NCI-H748 (cell line): ENCODE measurements around the gene OSBPL8.

Experiments
- DNase-seq: peaks from one replicate; lab custom pipeline; 2025; ENCODE audit not compliant: unreplicated experiment; lab: John Stamatoyannopoulos, UW

The OSBPL8 gene, protein sequence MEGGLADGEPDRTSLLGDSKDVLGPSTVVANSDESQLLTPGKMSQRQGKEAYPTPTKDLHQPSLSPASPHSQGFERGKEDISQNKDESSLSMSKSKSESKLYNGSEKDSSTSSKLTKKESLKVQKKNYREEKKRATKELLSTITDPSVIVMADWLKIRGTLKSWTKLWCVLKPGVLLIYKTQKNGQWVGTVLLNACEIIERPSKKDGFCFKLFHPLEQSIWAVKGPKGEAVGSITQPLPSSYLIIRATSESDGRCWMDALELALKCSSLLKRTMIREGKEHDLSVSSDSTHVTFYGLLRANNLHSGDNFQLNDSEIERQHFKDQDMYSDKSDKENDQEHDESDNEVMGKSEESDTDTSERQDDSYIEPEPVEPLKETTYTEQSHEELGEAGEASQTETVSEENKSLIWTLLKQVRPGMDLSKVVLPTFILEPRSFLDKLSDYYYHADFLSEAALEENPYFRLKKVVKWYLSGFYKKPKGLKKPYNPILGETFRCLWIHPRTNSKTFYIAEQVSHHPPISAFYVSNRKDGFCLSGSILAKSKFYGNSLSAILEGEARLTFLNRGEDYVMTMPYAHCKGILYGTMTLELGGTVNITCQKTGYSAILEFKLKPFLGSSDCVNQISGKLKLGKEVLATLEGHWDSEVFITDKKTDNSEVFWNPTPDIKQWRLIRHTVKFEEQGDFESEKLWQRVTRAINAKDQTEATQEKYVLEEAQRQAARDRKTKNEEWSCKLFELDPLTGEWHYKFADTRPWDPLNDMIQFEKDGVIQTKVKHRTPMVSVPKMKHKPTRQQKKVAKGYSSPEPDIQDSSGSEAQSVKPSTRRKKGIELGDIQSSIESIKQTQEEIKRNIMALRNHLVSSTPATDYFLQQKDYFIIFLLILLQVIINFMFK

DNA sequence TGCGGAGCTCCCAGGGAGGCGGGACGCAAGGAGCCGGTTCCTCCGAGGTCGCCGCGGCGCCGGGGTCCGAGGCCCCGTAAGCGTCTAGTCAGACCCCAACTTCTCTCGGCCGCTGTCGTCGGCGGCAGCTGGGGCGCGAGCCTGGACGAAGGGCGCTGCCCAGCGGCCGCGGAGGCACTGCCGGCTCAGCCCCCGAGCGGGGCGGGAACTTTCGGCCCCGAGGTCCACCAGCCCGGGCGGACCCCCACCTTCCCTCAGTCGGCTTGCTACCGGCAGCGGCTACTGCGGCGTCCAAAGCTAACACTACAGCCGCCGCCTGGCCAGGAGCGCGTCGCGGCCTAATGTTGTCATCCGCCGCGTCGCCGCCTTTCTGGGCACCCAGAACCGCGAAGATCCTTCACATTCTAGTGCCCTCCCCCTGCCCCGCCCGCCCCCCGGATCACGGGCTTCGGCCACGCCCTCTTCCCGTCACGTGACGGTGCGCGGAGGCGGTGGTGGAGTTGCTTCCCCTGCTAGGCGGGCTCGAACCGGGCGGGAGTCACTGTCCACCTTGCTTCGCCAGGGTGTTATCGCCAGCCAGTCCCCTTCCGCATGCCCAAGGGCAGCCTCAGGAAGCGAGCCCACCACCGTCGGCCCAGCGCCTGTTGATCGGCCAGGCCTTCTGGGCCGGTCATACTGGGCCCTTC lies at the start of gene OSBPL8:
Gene OSBPL8, minus strand, starts transcription at position 372 of the 686 bp plus-strand sequence. CDS start 72,220 bp downstream, outside the sequence.
- peak; percentile 93 for DNase-seq

- no peak for DNase-seq
Measured at GRCh38 chr12:76608070-76608469, 48.5 kb upstream of the OSBPL8 start.

DNA sequence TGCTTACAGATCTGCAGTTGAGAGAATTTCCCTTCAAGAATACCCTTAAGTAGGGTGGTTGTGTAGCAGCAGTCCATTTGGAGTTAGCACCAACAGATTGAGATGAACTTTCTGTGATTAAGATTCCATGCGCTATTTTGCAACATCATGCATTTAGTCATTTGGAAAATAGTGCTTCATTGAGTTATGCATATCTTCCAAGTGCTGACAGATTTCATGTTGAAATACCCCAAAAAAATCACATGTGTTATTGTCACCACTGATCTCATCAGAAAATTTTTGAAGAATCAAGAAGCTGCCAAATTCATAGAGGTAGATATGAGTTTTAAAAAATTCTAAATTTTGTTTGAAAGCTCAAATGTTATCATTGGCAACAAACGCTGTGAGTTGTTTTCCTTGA lies 35.5 kb upstream of the OSBPL8 start:
- DNase-seq, result no peak

- no peak for DNase-seq
Measured at GRCh38 chr12:76591476-76591875, 31.9 kb upstream of the OSBPL8 start.

GRCh38 chr12:76590131-76590530 lies 30.6 kb upstream of the OSBPL8 start:
- DNase-seq, result no peak

GRCh38 chr12:76588881-76589565 lies 29.5 kb upstream of the OSBPL8 start:
- DNase-seq, result no peak

- DNase-seq, result no peak
Measured at GRCh38 chr12:76587428-76588178, 28.0 kb upstream of the OSBPL8 start.

GRCh38 chr12:76586764-76587395 lies 27.3 kb upstream of the OSBPL8 start:
- DNase-seq, result peak; percentile 32

DNA sequence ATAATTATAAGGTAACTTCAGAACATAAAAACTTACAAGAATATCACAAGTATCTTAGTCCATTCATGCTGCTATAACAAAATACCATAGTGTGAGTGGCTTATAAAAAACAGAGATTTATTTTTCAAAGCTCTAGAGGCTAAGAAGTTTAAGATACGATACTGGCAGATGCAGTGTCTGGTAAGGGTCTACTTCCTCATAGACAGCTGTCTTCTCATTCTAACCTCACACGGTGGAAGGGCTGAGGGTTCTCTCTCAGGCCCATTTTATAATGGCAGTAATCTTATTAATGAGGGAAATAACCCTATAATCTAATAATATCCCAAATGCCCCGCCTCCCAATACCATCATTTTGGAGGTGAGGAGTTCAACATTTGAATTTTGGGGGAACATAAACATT lies 23.7 kb upstream of the OSBPL8 start:
- DNase-seq, result no peak

- no peak for DNase-seq
Measured at GRCh38 chr12:76573840-76574373, 14.3 kb upstream of the OSBPL8 start.

DNA sequence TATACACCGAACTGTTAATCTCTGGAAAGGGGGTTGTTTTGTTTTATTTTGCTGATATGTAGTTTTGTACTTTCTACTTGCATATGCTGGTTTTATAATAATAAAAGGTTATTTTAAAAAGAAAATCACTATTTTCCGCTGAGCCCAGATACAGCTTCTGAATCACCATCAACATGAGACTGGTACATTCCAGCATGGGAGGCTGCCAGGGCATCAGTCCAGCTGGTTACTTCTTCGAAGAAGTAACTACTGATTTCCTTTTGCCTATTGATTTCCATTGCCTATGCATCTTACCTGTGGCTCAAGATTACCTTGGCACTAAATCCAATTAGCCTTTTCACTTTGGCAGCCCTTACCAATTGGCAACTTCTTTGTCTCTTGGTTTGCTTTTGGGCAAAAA lies 11.7 kb upstream of the OSBPL8 start:
- DNase-seq, result no peak

DNA sequence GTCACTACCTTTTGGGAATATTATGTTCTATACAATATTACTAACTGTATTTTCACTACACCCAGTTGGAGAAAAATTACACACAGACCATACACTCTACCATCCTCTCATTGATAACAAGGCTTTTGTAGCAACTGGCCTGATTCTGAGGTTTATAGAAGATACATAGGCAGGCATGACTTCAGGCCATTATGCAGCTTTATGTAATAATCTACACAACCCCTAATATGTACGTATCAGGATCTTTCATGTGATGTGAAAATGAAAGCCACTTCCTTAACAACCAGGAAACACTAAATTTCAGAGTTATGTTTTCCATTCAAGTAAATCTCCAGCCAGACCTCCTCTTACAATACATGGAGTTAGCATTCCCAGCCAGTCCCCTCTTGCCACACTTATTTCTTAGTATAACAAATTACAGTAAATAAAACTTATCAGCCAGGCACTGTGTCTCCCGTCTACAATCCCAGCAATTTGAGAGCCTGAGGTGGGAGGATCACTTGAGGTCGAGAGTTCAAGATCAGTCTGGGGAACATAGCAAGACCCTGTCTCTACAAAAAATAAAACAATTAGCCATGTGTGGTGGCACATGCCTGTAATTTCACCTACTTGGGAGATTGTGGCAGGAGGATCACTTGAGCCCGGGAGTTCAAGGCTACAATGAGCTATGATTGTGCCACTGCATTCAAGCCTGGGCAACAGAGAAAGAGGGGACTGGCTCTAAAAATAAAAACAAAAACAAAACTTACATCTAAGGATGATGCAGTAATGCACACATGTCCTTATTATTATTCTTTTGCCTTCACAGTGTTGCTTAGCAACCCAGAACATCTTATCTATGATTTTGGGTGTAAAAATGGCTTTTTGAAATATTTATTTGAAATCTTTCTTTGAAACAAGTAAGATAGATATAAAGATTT lies 10.4 kb upstream of the OSBPL8 start:
- DNase-seq, result no peak

DNA sequence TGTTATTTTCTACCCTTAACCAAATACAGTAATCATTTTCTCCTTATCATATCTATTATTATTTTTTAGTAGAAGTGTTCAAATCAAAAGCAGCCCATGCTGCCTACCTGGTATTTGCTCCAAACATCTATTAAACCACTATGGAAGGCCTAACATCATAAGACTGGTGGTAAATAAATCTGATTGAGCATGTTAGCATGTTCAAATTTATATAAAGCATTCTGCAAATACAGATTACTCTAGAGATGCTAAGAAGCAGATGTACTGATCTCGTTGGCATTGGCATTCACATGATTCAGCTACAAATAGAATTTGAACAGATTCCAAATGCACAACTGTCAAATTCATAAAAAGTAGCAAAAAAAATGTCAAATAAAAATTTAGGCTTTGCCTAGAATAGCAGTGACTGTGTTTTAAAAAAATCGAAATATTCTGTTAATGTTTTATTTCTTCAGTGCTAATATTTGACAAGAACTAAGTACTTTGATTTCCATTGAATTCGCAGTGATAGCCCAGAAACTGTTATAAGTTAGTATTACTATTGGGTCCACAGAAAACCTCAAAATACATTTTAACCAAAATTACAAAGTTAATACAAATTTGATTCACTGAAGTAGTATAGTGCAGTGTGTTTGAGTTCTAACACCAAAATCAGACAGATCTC lies 9.4 kb upstream of the OSBPL8 start:
- no peak for DNase-seq

DNA sequence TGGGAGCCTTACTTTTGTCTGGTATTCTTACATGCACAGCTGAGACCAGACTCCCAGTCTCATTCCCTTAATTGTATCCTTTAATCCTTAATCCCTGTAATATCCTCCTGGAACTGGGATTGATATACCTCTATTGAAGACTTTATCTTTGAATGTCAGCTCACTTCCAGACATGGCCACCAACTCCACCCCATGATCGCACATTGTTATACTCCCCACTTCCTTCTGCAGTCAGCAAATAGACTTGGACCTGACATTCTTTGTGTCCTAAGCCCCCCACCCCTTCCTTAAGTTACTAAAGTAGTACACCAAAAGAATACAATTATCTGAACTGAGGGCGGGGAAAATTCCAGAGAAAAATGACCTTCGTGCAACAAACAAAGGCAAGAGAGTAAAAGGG lies 8.6 kb upstream of the OSBPL8 start:
- no peak for DNase-seq

DNA sequence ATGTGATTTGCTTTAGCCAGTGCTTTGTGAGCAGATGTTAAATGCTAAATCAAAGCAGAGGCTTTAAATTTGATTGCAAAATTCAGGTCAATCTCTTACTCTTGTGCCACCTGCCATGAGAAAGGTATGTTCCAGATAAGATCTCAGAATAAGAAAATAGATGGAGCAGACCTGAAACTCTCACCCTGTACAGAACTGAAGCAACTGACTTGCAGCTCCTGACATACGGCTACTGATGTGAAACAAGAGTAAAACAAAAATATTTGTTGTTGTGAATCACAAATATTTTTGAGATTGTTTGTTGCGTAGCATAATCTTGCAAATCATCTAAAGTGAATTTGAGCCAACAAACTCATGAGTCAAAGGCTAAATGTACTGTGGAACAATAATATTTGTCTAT lies 3.5 kb upstream of the OSBPL8 start:
- no peak for DNase-seq

GRCh38 chr12:76562130-76562529 lies 2.6 kb upstream of the OSBPL8 start:
- DNase-seq, result no peak

DNA sequence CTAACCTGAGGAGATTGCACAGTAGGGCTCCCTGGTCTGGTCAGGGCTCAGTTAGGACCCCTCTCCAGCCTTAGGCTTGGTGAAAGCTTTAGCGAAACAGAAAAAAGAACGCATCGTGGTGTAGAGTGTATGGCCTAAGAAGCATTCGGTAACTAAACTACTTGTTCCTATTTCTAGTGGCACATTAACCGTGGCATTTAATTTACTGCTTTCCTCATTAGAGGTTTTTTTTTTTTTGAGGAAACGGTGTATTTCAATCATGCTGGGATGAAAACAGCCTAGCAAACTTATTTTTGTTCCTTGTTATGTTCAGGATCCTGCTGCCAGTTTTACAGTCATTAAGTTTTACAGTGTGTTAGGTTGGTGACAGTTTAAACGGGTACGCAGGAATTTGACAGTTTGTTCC lies 518 bp upstream of the OSBPL8 start:
- DNase-seq, result no peak
